Right lobe of liver (tissue), 4 donors: ENCODE measurements around the gene CCL16.

Experiments
- CTCF ChIP-seq, 4 donors: fragments of 200-600 bp in 3 of 4; fragments of 450-650 bp in 1 of 4; IDR thresholded peaks; one replicate each; pipeline versions ENCODE4 v1.5.1 to v1.8.0; 2016 to 2022; ENCODE audit warnings: antibody characterized with exemption in 4 of 4, mild to moderate bottlenecking in 2 of 4
- POLR2A ChIP-seq: fragments of 450-650 bp; IDR thresholded peaks from one replicate; pipeline ENCODE4 v1.6.1; 2017; ENCODE audit warnings: antibody characterized with exemption, mild to moderate bottlenecking
- donor health status: DM: no; HTN: no; CAD: no.
- donor health status: DM: no; HTN: no; CAD: no.
- donor health status: DM: no; HTN: yes; CAD: no.

- TF ChIP-seq CTCF (IDR thresholded peaks at IDR 0.05) (peak; percentile 87 to 93 (median 90)), POLR2A (no peak)
Measured at GRCh38 chr17:35969558-35970380, 11.5 kb downstream of the CCL16 start.
